ENCODE measurements around the gene MAST4.

GRCh38 chr5:67141644-67142043 lies 545.5 kb downstream of the MAST4 start:
- TF ChIP-seq POLR2A (IDR thresholded peaks at IDR 0.05; ENCODE audit: low read depth, low read length) (no peak), CTCF (conservative IDR thresholded peaks at IDR 0.05; ENCODE audit: low read depth, low read length) (no peak), FOS (IDR thresholded peaks at IDR 0.05; ENCODE audit: low read depth, low read length) (no peak)

All from IMR-90 (cell line).